ENCODE results near the gene SLC37A2. TPM values are rescaled to one million over a fixed set of nuclear protein-coding genes. Genes with fewer than 3 reads are reported as not detected.
A peak's percentile ranks its signal among the peaks of the same experiment; 100 is the strongest.

The SLC37A2 gene
- total RNA-seq, 1 donor from 2014 or later = 2.4 TPM

DNA sequence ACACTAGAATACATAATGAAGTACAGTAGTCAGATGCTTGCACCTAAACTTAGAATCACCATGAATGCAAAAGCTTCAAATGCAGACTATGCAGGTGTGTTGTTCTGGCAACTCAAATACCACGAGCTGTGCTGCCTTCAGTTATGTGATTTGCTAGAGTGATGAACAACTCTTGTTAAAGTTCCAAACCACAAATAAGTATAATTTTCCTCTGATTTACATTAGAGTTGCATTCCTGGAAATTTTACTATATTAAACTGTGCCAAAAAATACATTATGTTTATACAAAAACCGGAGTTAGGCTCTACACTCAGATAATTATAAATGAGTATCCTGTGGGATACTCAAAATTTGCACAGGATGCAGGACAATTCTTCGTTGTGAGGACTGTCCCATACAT is 45.4 kb downstream of the SLC37A2 start:
- Histone ChIP-seq H3K36me3 (no peaks in the 10 kb centered on the region), H3K27ac (replicated peaks) (no peak overlapping the region), H3K4me1 (peaks cover 14% of the 10 kb centered on the region), H3K9me3 (replicated peaks) (no peaks in the 10 kb centered on the region), H3K4me3 (no peak overlapping the region), H3K27me3 (ENCODE audit: low read depth) (no peaks in the 10 kb centered on the region)
- TF ChIP-seq, protein P1, sequence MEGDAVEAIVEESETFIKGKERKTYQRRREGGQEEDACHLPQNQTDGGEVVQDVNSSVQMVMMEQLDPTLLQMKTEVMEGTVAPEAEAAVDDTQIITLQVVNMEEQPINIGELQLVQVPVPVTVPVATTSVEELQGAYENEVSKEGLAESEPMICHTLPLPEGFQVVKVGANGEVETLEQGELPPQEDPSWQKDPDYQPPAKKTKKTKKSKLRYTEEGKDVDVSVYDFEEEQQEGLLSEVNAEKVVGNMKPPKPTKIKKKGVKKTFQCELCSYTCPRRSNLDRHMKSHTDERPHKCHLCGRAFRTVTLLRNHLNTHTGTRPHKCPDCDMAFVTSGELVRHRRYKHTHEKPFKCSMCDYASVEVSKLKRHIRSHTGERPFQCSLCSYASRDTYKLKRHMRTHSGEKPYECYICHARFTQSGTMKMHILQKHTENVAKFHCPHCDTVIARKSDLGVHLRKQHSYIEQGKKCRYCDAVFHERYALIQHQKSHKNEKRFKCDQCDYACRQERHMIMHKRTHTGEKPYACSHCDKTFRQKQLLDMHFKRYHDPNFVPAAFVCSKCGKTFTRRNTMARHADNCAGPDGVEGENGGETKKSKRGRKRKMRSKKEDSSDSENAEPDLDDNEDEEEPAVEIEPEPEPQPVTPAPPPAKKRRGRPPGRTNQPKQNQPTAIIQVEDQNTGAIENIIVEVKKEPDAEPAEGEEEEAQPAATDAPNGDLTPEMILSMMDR (IDR thresholded peaks at IDR 0.05; ENCODE audit: borderline replicate concordance) = no peak
- intact Hi-C loops (cut with micrococcal nuclease) = no loop called here
- no peak for DNase-seq

DNA sequence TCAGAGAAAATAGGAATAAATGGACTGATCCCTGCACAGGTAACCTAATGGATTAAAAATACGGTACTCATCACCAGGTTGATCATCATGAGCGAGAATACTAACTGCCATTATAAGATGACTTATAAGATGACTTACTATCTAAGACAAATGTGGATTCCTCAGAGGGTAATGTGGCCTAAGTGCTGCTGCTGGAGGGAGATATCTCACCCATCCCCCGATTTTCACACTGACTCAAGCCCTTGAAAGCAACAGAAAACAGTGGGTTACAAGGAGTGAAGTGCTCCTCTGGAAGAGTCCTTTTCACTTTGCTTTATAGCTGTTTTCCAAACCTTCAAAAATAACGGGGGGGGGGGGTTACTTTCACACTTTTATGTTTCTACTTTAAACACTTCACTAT is 47.4 kb downstream of the SLC37A2 start:
- Histone ChIP-seq H3K4me1 (peaks cover 14% of the 10 kb centered on the region), H3K4me3 (peak overlapping the region; percentile 83), H3K27ac (replicated peaks) (no peak overlapping the region), H3K36me3 (no peaks in the 10 kb centered on the region), H3K9me3 (replicated peaks) (no peaks in the 10 kb centered on the region), H3K27me3 (ENCODE audit: low read depth) (no peaks in the 10 kb centered on the region)
- no peak for DNase-seq
- TF ChIP-seq, protein P1 (IDR thresholded peaks at IDR 0.05; ENCODE audit: borderline replicate concordance) = no peak
- intact Hi-C loops (cut with micrococcal nuclease) = no loop called here

DNA sequence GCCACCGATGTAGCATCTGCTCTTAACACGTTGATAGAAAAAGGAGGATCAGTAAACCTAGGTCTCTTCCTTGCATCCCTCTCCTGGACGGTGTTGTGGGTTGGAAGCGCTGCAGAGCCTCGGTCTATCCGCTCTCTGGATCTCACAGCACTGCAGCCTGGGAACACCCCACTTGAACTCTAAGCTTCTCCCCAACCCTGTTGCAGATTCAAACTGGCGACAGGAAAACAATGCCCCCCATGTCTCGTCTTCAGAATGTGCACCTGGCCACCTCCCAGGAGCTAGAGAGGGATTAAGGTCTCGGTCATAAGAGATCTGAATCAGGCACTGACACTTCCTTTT is 47.9 kb downstream of the SLC37A2 start:
- intact Hi-C loops (cut with micrococcal nuclease) = no loop called here
- TF ChIP-seq, protein P1 (IDR thresholded peaks at IDR 0.05; ENCODE audit: borderline replicate concordance) = no peak

DNA sequence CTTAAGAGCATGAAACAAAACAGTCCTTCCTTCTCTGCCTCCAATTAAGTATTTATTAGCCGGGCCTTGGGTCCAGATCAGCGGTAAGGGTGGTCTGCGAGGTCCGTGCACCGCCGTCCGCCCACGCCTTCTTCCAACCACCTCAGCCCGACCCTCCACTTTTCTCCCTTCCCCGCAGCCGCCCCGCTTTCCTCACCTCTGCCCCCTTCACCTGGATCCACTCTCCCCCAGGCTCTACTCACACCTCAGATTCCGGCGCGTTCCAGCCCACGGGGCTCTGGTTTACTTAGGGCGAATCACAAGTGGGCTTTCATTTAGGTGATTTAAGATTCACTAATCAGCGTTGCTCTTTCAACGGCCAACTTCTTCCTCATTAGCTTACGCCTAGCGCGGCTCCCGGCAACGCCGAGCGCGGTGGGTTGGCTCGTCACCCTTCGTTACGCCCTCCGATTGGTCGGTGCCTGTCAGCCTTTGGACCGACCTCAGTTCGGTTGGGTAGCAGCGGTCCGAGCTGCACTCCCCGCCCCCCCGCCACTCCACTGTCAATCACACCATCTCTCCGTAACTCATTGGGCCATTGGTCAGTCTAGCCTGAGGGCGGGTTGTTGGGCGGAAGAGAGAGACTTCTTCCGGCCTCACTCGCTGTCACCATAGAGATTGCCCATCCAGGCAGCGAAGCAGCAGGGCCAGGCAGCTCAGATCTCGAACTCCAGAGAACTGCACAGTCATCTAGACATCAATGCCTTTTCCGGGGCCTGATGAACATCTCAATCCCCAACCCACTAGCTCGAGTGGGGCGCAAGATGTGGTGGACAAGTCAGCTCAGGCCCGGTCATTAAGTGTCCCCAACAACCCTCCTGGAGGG is 48.5 kb downstream of the SLC37A2 start, which contains the start of gene TMEM218:
Gene TMEM218, minus strand, starts transcription at position 284 of the 865 bp plus-strand sequence. CDS start 9,385 bp downstream, outside the sequence.
- H3K9me3 ChIP-seq (replicated peaks) = no peaks in the 10 kb centered on the region
- H3K4me1 ChIP-seq = peaks cover 14% of the 10 kb centered on the region
- H3K27ac ChIP-seq (replicated peaks) = peak within 1 kb of the TSS; percentile 78
- TF ChIP-seq, protein P1 (IDR thresholded peaks at IDR 0.05; ENCODE audit: borderline replicate concordance) = no peak
- H3K27me3 ChIP-seq (ENCODE audit: low read depth) = no peaks in the 10 kb centered on the region
- peak within 1 kb of the TSS; percentile 83 for H3K4me3 ChIP-seq
- intact Hi-C loops (cut with micrococcal nuclease) = no loop called here
- no peaks in the 10 kb centered on the region for H3K36me3 ChIP-seq
- DNase-seq = peak; percentile 100

More for the DNA sequence above, 47.9 kb downstream of the SLC37A2 start:
- Histone ChIP-seq H3K27me3 (ENCODE audit: low read depth) (no peaks in the 10 kb centered on the region), H3K9me3 (replicated peaks) (no peaks in the 10 kb centered on the region), H3K27ac (replicated peaks) (peak overlapping the region; percentile 78), H3K4me1 (peaks cover 14% of the 10 kb centered on the region), H3K4me3 (peak overlapping the region; percentile 83), H3K36me3 (no peaks in the 10 kb centered on the region)
- no peak for DNase-seq

DNA sequence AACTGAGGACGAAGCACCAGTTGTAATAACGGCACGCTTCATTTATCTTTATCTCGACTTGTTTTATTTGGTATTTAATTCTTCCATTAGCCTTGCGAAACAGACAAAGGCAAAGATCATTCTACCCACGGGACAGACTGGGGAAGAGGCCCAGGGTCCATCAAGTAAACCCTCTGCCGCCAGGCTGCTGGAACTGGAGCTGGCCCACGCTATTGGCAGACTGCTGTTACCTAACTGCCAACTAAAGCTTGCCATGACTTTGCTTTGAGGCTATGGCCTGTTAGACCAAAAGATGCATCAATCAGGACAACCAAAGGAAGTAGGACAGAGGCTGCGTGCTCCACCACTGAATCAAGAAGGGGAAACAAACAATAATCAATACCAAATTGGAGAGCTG is 49.1 kb downstream of the SLC37A2 start:
- H3K4me1 ChIP-seq = peaks cover 14% of the 10 kb centered on the region
- no peaks in the 10 kb centered on the region for H3K9me3 ChIP-seq (replicated peaks)
- H3K36me3 ChIP-seq = no peaks in the 10 kb centered on the region
- TF ChIP-seq, protein P1 (IDR thresholded peaks at IDR 0.05; ENCODE audit: borderline replicate concordance) = no peak
- peaks cover 4% of the 10 kb centered on the region for H3K27me3 ChIP-seq (ENCODE audit: low read depth)
- no peak for DNase-seq
- peak overlapping the region; percentile 57 for H3K27ac ChIP-seq (replicated peaks)
- intact Hi-C loops (cut with micrococcal nuclease) = no loop called here
- H3K4me3 ChIP-seq = peak overlapping the region; percentile 83
